Duodenal mucosa (tissue), 2 donors: ENCODE results near the gene TEN1.
A peak's percentile ranks its signal among the peaks of the same experiment; 100 is the strongest.

Source experiments
- H3K27ac ChIP-seq: one replicate; pipeline ENCODE4 v1.7.0; 2013; ENCODE audit warnings: low read depth, low read length
- H3K27me3 ChIP-seq, 2 donors: one replicate each; pipeline ENCODE4 v1.7.0; 2013; ENCODE audit warnings: low read length in 2 of 2, control low read depth in 1 of 2; ENCODE audit not compliant: insufficient read depth in 2 of 2, control insufficient read depth in 1 of 2
- H3K36me3 ChIP-seq, 2 donors: one replicate each; pipeline ENCODE4 v1.7.0; 2013; ENCODE audit warnings: low read length in 2 of 2, control low read depth in 1 of 2; ENCODE audit not compliant: insufficient read depth in 2 of 2, control insufficient read depth in 1 of 2
- H3K4me1 ChIP-seq, 2 donors: one replicate each; pipeline ENCODE4 v1.7.0; 2013; ENCODE audit warnings: low read length in 2 of 2, control low read depth in 1 of 2; ENCODE audit not compliant: insufficient read depth in 2 of 2, control insufficient read depth in 1 of 2
- H3K4me3 ChIP-seq, 2 donors: one replicate each; pipeline ENCODE4 v1.7.0; 2013; ENCODE audit warnings: low read length in 2 of 2, low read depth in 1 of 2
- H3K9ac ChIP-seq, 2 donors: one replicate each; pipeline ENCODE4 v1.7.0; 2013; ENCODE audit warnings: low read length in 2 of 2, low read depth in 1 of 2
- H3K9me3 ChIP-seq, 2 donors: one replicate each; pipeline ENCODE4 v1.7.0; 2013; ENCODE audit warnings: low read length in 2 of 2, control low read depth in 1 of 2; ENCODE audit not compliant: control insufficient read depth in 1 of 2

TEN1 gene

GRCh38 chr17:75994802-75995370, 15.8 kb downstream of the TEN1 start:
- H3K27me3 ChIP-seq = no peaks in the 10 kb centered on the region
- H3K4me3 ChIP-seq = no peak overlapping the region
- H3K36me3 ChIP-seq = peaks cover 0 to 9% of the 10 kb centered on the region in 2 donors
- H3K9ac ChIP-seq = peak overlapping the region in 1 of 2 donors; percentile 13
- H3K9me3 ChIP-seq = no peaks in the 10 kb centered on the region
- peaks cover 30 to 39% of the 10 kb centered on the region in 2 donors for H3K4me1 ChIP-seq
- no peak overlapping the region for H3K27ac ChIP-seq

- H3K27me3 ChIP-seq = no peaks in the 10 kb centered on the region
- H3K36me3 ChIP-seq = peaks cover 0 to 12% of the 10 kb centered on the region in 2 donors
- peak overlapping the region; percentile 17 for H3K27ac ChIP-seq
- no peaks in the 10 kb centered on the region for H3K9me3 ChIP-seq
- H3K4me3 ChIP-seq = no peak overlapping the region
- H3K9ac ChIP-seq = peak overlapping the region; percentile 13 to 43
- peaks cover 30 to 39% of the 10 kb centered on the region in 2 donors for H3K4me1 ChIP-seq
These were observed 16.4 kb downstream of the TEN1 start for GRCh38 chr17:75995385-75995925.

- Histone ChIP-seq H3K36me3 (peaks cover 6 to 8% of the 10 kb centered on the region in 2 donors), H3K4me1 (peaks cover 42% of the 10 kb centered on the region in 2 donors), H3K9ac (peak overlapping the region; percentile 37 to 54), H3K9me3 (no peaks in the 10 kb centered on the region), H3K27me3 (no peaks in the 10 kb centered on the region), H3K27ac (peak overlapping the region; percentile 79), H3K4me3 (peak overlapping the region in 1 of 2 donors; percentile 26)
These were observed 17.9 kb downstream of the TEN1 start for GRCh38 chr17:75996665-75997590.

GRCh38 chr17:75998327-75998795, 19.3 kb downstream of the TEN1 start:
- Histone ChIP-seq H3K27me3 (no peaks in the 10 kb centered on the region), H3K9me3 (no peaks in the 10 kb centered on the region), H3K9ac (peak overlapping the region in 1 of 2 donors; percentile 51), H3K4me1 (peaks cover 48 to 54% of the 10 kb centered on the region in 2 donors), H3K4me3 (no peak overlapping the region), H3K36me3 (peaks cover 8 to 15% of the 10 kb centered on the region in 2 donors), H3K27ac (no peak overlapping the region)

GRCh38 chr17:76000016-76000754, 21.1 kb downstream of the TEN1 start:
- no peak overlapping the region for H3K4me3 ChIP-seq
- H3K36me3 ChIP-seq = peaks cover 8 to 15% of the 10 kb centered on the region in 2 donors
- no peak overlapping the region for H3K27ac ChIP-seq
- H3K4me1 ChIP-seq = peaks cover 49 to 60% of the 10 kb centered on the region in 2 donors
- no peaks in the 10 kb centered on the region for H3K9me3 ChIP-seq
- no peaks in the 10 kb centered on the region for H3K27me3 ChIP-seq
- H3K9ac ChIP-seq = no peak overlapping the region

- Histone ChIP-seq H3K9me3 (no peaks in the 10 kb centered on the region), H3K4me1 (peaks cover 41 to 55% of the 10 kb centered on the region in 2 donors), H3K27ac (no peak within 1 kb of the TSS), H3K27me3 (no peaks in the 10 kb centered on the region), H3K4me3 (no peak within 1 kb of the TSS), H3K36me3 (peaks cover 8 to 15% of the 10 kb centered on the region in 2 donors), H3K9ac (peak within 1 kb of the TSS in 1 of 2 donors; percentile 14)
These were observed 21.9 kb downstream of the TEN1 start, which contains the start of gene CDK3 for GRCh38 chr17:76000755-76001521. Gene CDK3 (plus strand): TSS chr17:76000855. CDS start chr17:76001426, 571 bp downstream.

GRCh38 chr17:76002100-76002499, 23.1 kb downstream of the TEN1 start:
- no peaks in the 10 kb centered on the region for H3K9me3 ChIP-seq
- no peak overlapping the region for H3K4me3 ChIP-seq
- peaks cover 8 to 20% of the 10 kb centered on the region in 2 donors for H3K36me3 ChIP-seq
- no peak overlapping the region for H3K9ac ChIP-seq
- H3K4me1 ChIP-seq = peaks cover 31 to 48% of the 10 kb centered on the region in 2 donors
- no peak overlapping the region for H3K27ac ChIP-seq
- H3K27me3 ChIP-seq = no peaks in the 10 kb centered on the region

GRCh38 chr17:76003915-76004314, 24.9 kb downstream of the TEN1 start:
- Histone ChIP-seq H3K9me3 (no peaks in the 10 kb centered on the region), H3K36me3 (peaks cover 8 to 35% of the 10 kb centered on the region in 2 donors), H3K9ac (no peak overlapping the region), H3K27me3 (no peaks in the 10 kb centered on the region), H3K4me3 (no peak overlapping the region), H3K4me1 (peaks cover 12 to 33% of the 10 kb centered on the region in 2 donors), H3K27ac (no peak overlapping the region)

- Histone ChIP-seq H3K9me3 (no peaks in the 10 kb centered on the region), H3K36me3 (peaks cover 8 to 43% of the 10 kb centered on the region in 2 donors), H3K27ac (no peak overlapping the region), H3K27me3 (no peaks in the 10 kb centered on the region), H3K4me1 (peaks cover 11 to 33% of the 10 kb centered on the region in 2 donors), H3K9ac (no peak overlapping the region), H3K4me3 (no peak overlapping the region)
These were observed 25.8 kb downstream of the TEN1 start for GRCh38 chr17:76004750-76005262.
